Endothelial cell (in vitro differentiated cells): Measurements from ENCODE around the gene TCP10L. TPM values are rescaled to one million over a fixed set of nuclear protein-coding genes. Genes with fewer than 3 reads are reported as not detected.

Source experiments
- DNase-seq: peaks from one replicate; pipeline ENCODE4 v3.0.0; 2021; ENCODE audit warnings: low spot score
- H3K27ac Mint-ChIP-seq: one replicate; pipeline ENCODE4 v1.8.0; 2021; ENCODE audit warnings: mixed read lengths, inconsistent platforms; ENCODE audit not compliant: unreplicated experiment
- H3K27me3 Mint-ChIP-seq: one replicate; pipeline ENCODE4 v1.8.0; 2021; ENCODE audit warnings: mild to moderate bottlenecking, moderate library complexity, mixed read lengths, inconsistent platforms; ENCODE audit not compliant: unreplicated experiment
- H3K36me3 Mint-ChIP-seq: one replicate; pipeline ENCODE4 v1.8.0; 2021; ENCODE audit warnings: mild to moderate bottlenecking, low read depth, mixed read lengths, inconsistent platforms; ENCODE audit not compliant: unreplicated experiment
- H3K4me1 Mint-ChIP-seq: one replicate; pipeline ENCODE4 v1.8.0; 2021; ENCODE audit warnings: mild to moderate bottlenecking, mixed read lengths, inconsistent platforms; ENCODE audit not compliant: unreplicated experiment
- H3K4me3 Mint-ChIP-seq: one replicate; pipeline ENCODE4 v1.8.0; 2021; ENCODE audit warnings: mild to moderate bottlenecking, mixed read lengths, inconsistent platforms; ENCODE audit not compliant: unreplicated experiment
- H3K9me3 Mint-ChIP-seq: one replicate; pipeline ENCODE4 v1.8.0; 2021; ENCODE audit warnings: mixed read lengths, inconsistent platforms; ENCODE audit not compliant: unreplicated experiment
- total RNA-seq: library from RNA; stranded (reverse); fragmentation: NEBNext Ultra II Directional; extraction: Animal tissue kit (Norgen Biotek cat#: 25700); gene quantifications from one replicate; pipeline ENCODE4 v1.2.1, GENCODE V29; 2021; ENCODE audit not compliant: unreplicated experiment
- TF ChIP-seq, protein P1 (sequence below): fragments of 200-600 bp; sonication (generic); IDR thresholded peaks from one replicate; pipeline ENCODE4 v1.5.0; 2021; ENCODE audit warnings: antibody characterized with exemption; ENCODE audit not compliant: unreplicated experiment

Gene TCP10L
- total RNA-seq, 1 donor from 2014 or later = 0.31 TPM

DNA sequence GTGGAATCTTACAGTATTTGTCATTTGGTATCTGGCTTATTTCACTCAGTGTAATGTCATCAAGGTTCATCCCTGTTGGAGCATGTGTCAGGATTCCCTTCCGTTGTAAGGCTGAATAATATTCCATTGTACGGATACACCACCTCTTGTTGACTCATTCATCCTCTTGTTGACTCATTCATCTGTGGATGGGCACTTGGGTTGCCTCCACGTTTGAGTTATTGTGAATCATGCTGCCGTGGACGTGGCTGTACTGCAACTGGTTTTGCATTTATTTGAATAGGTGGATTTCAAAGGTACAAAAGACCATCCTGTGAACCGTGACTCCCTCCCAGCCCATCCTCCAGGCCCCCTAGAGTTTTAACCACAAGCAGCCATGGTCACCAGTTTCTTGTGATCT is 11.9 kb upstream of the TCP10L start:
- Mint-ChIP-seq H3K4me3 (no peak overlapping the region), H3K9me3 (no peaks in the 10 kb centered on the region), H3K27me3 (no peaks in the 10 kb centered on the region), H3K27ac (no peak overlapping the region), H3K4me1 (no peaks in the 10 kb centered on the region), H3K36me3 (peaks cover 16% of the 10 kb centered on the region)
- TF ChIP-seq, protein P1, sequence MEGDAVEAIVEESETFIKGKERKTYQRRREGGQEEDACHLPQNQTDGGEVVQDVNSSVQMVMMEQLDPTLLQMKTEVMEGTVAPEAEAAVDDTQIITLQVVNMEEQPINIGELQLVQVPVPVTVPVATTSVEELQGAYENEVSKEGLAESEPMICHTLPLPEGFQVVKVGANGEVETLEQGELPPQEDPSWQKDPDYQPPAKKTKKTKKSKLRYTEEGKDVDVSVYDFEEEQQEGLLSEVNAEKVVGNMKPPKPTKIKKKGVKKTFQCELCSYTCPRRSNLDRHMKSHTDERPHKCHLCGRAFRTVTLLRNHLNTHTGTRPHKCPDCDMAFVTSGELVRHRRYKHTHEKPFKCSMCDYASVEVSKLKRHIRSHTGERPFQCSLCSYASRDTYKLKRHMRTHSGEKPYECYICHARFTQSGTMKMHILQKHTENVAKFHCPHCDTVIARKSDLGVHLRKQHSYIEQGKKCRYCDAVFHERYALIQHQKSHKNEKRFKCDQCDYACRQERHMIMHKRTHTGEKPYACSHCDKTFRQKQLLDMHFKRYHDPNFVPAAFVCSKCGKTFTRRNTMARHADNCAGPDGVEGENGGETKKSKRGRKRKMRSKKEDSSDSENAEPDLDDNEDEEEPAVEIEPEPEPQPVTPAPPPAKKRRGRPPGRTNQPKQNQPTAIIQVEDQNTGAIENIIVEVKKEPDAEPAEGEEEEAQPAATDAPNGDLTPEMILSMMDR = no peak
- no peak for DNase-seq

DNA sequence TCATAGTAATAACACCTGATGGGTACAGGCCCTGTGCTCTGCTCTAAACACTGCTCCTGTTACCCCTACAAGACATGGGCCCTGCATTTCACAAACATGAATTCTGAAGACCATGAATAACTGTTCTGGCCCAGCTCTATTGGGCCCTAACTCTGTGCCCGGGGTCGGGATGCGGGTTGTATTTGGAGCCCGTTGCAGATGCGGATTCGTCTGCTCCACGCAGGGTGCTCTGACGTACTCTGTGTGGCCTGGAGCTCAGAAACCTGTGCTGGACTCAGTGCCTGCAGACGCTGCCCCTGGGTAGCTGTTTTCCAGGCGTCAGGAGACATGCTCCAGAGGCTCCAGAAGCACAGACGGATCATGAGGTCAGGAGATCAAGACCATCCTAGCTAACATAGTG is 10.1 kb upstream of the TCP10L start:
- Mint-ChIP-seq H3K27ac (no peak overlapping the region), H3K4me3 (no peak overlapping the region), H3K4me1 (no peaks in the 10 kb centered on the region), H3K27me3 (no peaks in the 10 kb centered on the region), H3K9me3 (no peaks in the 10 kb centered on the region), H3K36me3 (peaks cover 12% of the 10 kb centered on the region)
- TF ChIP-seq, protein P1 = no peak
- DNase-seq = no peak

DNA sequence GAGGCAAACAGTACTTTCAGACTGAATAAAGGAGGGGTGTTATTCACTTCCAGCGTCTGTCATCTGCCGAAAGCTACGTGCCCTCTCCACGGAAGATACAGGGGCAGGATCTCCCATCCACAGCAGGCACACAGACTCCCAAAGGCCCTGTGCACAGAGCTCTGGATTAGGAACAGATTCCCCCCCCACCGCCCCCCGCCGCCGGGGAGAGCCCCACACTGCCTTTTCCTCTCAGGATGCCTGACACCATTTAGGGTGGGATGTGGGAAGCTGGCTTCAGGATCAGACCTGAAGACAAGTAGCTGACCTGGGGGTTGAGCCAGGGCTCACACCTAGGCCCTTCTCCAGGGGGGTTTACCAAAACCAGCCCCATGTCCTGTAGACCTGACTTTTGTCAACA is 8.4 kb upstream of the TCP10L start:
- Mint-ChIP-seq H3K4me1 (peaks cover 2% of the 10 kb centered on the region), H3K9me3 (no peaks in the 10 kb centered on the region), H3K4me3 (no peak overlapping the region), H3K27me3 (no peaks in the 10 kb centered on the region), H3K36me3 (no peaks in the 10 kb centered on the region), H3K27ac (no peak overlapping the region)
- TF ChIP-seq, protein P1 = no peak
- DNase-seq = no peak

- Mint-ChIP-seq H3K4me1 (peaks cover 2% of the 10 kb centered on the region), H3K36me3 (no peaks in the 10 kb centered on the region), H3K27me3 (no peaks in the 10 kb centered on the region), H3K4me3 (no peak overlapping the region), H3K9me3 (no peaks in the 10 kb centered on the region), H3K27ac (no peak overlapping the region)
- no peak for DNase-seq
- TF ChIP-seq, protein P1 = no peak
These were observed 7.7 kb upstream of the TCP10L start for GRCh38 chr21:32592929-32593502.

- TF ChIP-seq, protein P1 = no peak
- no peak overlapping the region for H3K27ac Mint-ChIP-seq
- no peak overlapping the region for H3K4me3 Mint-ChIP-seq
- peaks cover 2% of the 10 kb centered on the region for H3K4me1 Mint-ChIP-seq
- H3K9me3 Mint-ChIP-seq = no peaks in the 10 kb centered on the region
- DNase-seq = no peak
- H3K36me3 Mint-ChIP-seq = no peaks in the 10 kb centered on the region
- peaks cover 2% of the 10 kb centered on the region for H3K27me3 Mint-ChIP-seq
These were observed 4.8 kb upstream of the TCP10L start for GRCh38 chr21:32590130-32590529.
